Lung (tissue), 13 donors: Measurements from ENCODE around the gene TRIOBP. TPM values are rescaled to one million over a fixed set of nuclear protein-coding genes. Genes with fewer than 3 reads are reported as not detected.

ENCODE experiments used
- ATAC-seq: fragments of 200-7000 bp; cut with Tn5 transposase; one replicate; pipeline ENCODE4 v1.9.1; 2020; ENCODE audit warnings: moderate number of reproducible peaks; ENCODE audit not compliant: insufficient read depth, low FRiP score
- DNase-seq, 3 donors: peaks; one replicate each; pipeline ENCODE4 v3.0.0-alpha.2; 2013 to 2017
- H3K27ac ChIP-seq, 2 donors: one replicate each; pipeline ENCODE4 v1.5.1; 2013; ENCODE audit warnings: mild to moderate bottlenecking in 2 of 2, moderate library complexity in 2 of 2, control low read depth in 1 of 2, inconsistent platforms in 1 of 2, low read depth in 1 of 2, low read length in 1 of 2
- H3K27me3 ChIP-seq, 3 donors: one replicate each; pipeline ENCODE4 v1.5.1; 2013; ENCODE audit warnings: low read length in 2 of 3; ENCODE audit not compliant: control insufficient read depth in 3 of 3, insufficient read depth in 3 of 3
- H3K36me3 ChIP-seq, 4 donors: one replicate each; pipeline ENCODE4 v1.5.1; 2013; ENCODE audit warnings: low read length in 4 of 4, mild to moderate bottlenecking in 1 of 4, moderate library complexity in 1 of 4; ENCODE audit not compliant: control insufficient read depth in 4 of 4, insufficient read depth in 4 of 4
- H3K4me1 ChIP-seq, 5 donors: one replicate each; pipeline ENCODE4 v1.5.1; 2013; ENCODE audit warnings: low read length in 5 of 5, mild to moderate bottlenecking in 2 of 5, moderate library complexity in 1 of 5; ENCODE audit not compliant: control insufficient read depth in 5 of 5, insufficient read depth in 5 of 5
- H3K4me3 ChIP-seq: one replicate; pipeline ENCODE4 v1.5.1; 2013; ENCODE audit warnings: mild to moderate bottlenecking, control low read depth, moderate library complexity
- H3K9ac ChIP-seq, 2 donors: one replicate each; pipeline ENCODE4 v1.5.1; 2013; ENCODE audit warnings: low read length in 2 of 2, control low read depth in 1 of 2; ENCODE audit not compliant: insufficient read depth in 1 of 2
- H3K9me3 ChIP-seq, 4 donors: one replicate each; pipeline ENCODE4 v1.5.1; 2013; ENCODE audit warnings: low read length in 3 of 4, mild to moderate bottlenecking in 1 of 4, moderate library complexity in 1 of 4; ENCODE audit not compliant: control insufficient read depth in 4 of 4, insufficient read depth in 3 of 4
- WGBS, 2 donors: extraction: QIAGEN DNeasy Blood & Tissue Kit; methylation state at CpG; one replicate each; pipeline ENCODE4 v1.1.7; 2013; 5-methylcytosine and 5-hydroxymethylcytosine counted together
- polyA plus RNA-seq, 2 donors: library from polyadenylated mRNA; stranded (reverse); fragments of 200-250 nt; gene quantifications; one replicate each; pipeline ENCODE4 v1.2.1, GENCODE V29; 2013
- small RNA-seq: library from RNA; depleted of rRNA; stranded (forward); fragments of <200 nt; gene quantifications from one replicate; pipeline ENCODE3, GENCODE V24; 2014; ENCODE audit warnings: low replicate concordance
- total RNA-seq, 2 donors: library from RNA; depleted of rRNA in 1 of 2; stranded (reverse); fragments of >200 nt in 1 of 2; gene quantifications; one replicate each; pipeline ENCODE4 v1.2.1, GENCODE V29; 2014 to 2021
- TF ChIP-seq, protein P1 (sequence below): IDR thresholded peaks from 2 replicates; pipeline ENCODE4 v1.5.1; 2012; ENCODE audit warnings: mild to moderate bottlenecking; ENCODE audit errors: control extremely low read depth, extremely low read depth
- donor health status: control.
- donor health status: control.
- donor health status: Bipolar disorder and iron deficiency.
- donor health status: healthy.
- donor health status: DM: yes; HTN: yes; CAD: no.

The TRIOBP gene
- total and polyA plus RNA-seq, 4 donors: 37.1 to 105 (median 85.0) TPM

DNA sequence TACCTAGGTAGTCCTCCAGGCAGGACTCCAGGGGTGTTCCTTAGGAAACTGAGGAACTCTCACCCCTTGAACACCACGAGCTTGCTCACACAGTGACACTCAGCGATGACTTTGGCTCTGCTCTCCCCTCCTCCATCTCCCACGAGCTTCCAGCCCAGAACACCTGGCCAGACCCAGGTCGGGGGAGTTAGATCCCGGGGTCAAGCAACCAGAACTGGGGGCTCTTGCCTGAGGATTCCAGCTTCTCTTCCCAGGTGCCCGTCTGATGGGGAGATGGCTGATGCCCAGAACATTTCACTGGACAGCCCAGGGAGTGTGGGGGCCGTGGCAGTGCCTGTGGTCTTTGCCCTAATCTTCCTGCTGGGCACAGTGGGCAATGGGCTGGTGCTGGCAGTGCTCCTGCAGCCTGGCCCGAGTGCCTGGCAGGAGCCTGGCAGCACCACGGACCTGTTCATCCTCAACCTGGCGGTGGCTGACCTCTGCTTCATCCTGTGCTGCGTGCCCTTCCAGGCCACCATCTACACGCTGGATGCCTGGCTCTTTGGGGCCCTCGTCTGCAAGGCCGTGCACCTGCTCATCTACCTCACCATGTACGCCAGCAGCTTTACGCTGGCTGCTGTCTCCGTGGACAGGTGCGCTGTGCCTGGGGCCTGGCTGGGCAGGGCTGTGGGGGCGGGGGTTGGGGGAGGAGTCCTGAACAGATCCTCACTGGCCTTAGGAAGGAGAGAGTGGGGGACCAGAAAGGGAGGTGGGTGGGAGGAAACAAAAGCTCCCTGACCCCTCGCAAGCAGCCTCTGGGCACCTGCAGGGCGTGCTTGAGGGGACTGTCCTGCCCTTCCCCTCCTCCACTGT is 126.5 kb downstream of the TRIOBP start, which contains the start of gene GALR3:
GALR3 (plus strand) TSS at position 249 of the 852 bp plus-strand sequence; CDS start at position 274, 25 bp downstream.
- Histone ChIP-seq H3K4me1 (peaks cover 0 to 15% (median 7%) of the 10 kb centered on the region in 5 donors), H3K36me3 (no peaks in the 10 kb centered on the region), H3K4me3 (no peak within 1 kb of the TSS), H3K27ac (no peak within 1 kb of the TSS), H3K27me3 (peaks cover 4 to 48% (median 47%) of the 10 kb centered on the region in 3 donors), H3K9ac (no peak within 1 kb of the TSS), H3K9me3 (no peaks in the 10 kb centered on the region)
- ATAC-seq (no peak), DNase-seq (no peak)
- TF ChIP-seq, protein P1, sequence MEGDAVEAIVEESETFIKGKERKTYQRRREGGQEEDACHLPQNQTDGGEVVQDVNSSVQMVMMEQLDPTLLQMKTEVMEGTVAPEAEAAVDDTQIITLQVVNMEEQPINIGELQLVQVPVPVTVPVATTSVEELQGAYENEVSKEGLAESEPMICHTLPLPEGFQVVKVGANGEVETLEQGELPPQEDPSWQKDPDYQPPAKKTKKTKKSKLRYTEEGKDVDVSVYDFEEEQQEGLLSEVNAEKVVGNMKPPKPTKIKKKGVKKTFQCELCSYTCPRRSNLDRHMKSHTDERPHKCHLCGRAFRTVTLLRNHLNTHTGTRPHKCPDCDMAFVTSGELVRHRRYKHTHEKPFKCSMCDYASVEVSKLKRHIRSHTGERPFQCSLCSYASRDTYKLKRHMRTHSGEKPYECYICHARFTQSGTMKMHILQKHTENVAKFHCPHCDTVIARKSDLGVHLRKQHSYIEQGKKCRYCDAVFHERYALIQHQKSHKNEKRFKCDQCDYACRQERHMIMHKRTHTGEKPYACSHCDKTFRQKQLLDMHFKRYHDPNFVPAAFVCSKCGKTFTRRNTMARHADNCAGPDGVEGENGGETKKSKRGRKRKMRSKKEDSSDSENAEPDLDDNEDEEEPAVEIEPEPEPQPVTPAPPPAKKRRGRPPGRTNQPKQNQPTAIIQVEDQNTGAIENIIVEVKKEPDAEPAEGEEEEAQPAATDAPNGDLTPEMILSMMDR: no peak
- 77 to 80% methylated on average over 21 of the region's 21 CpGs for WGBS, 2 donors

DNA sequence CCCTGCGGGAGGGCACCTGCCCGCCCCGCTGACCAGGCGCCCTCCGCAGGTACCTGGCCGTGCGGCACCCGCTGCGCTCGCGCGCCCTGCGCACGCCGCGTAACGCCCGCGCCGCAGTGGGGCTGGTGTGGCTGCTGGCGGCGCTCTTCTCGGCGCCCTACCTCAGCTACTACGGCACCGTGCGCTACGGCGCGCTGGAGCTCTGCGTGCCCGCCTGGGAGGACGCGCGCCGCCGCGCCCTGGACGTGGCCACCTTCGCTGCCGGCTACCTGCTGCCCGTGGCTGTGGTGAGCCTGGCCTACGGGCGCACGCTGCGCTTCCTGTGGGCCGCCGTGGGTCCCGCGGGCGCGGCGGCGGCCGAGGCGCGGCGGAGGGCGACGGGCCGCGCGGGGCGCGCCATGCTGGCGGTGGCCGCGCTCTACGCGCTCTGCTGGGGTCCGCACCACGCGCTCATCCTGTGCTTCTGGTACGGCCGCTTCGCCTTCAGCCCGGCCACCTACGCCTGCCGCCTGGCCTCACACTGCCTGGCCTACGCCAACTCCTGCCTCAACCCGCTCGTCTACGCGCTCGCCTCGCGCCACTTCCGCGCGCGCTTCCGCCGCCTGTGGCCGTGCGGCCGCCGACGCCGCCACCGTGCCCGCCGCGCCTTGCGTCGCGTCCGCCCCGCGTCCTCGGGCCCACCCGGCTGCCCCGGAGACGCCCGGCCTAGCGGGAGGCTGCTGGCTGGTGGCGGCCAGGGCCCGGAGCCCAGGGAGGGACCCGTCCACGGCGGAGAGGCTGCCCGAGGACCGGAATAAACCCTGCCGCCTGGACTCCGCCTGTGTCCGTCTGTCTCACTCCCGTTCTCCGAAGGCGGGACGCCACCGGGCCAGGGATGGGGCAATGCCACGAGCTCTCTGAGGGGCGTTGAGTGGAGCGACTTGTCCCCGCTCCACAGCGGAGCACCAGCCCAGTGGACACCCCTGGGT is 128.1 kb downstream of the TRIOBP start:
- peak overlapping the region; percentile 53 for H3K4me3 ChIP-seq
- peaks cover 0 to 6% (median 0%) of the 10 kb centered on the region in 5 donors for H3K4me1 ChIP-seq
- H3K9ac ChIP-seq: no peak overlapping the region
- 7 to 9% methylated on average over 113 to 135 of the region's 135 CpGs for WGBS, 2 donors
- H3K27me3 ChIP-seq: peaks cover 4 to 38% (median 38%) of the 10 kb centered on the region in 3 donors
- peaks cover 0 to 8% (median 0%) of the 10 kb centered on the region in 4 donors for H3K36me3 ChIP-seq
- ATAC-seq (no peak), DNase-seq (peak in 2 of 3 donors; percentile 22 to 39)
- TF ChIP-seq, protein P1: no peak
- H3K9me3 ChIP-seq: no peaks in the 10 kb centered on the region
- H3K27ac ChIP-seq: no peak overlapping the region

Small RNA genes lying within 50 kb of the gene (small RNA-seq; reads per million reads assigned to genes)
- not detected for gene RN7SL385P

Other genes with a start within 250 kb of the TRIOBP start
- 10 to 100 TPM; 16.9 to 45.2 TPM for gene MFNG, start 210.7 kb upstream of the TRIOBP start, total RNA-seq
- gene MFNG, start 210.7 kb upstream of the TRIOBP start, polyA plus RNA-seq: 10 to 100 TPM; 14.3 to 46.7 TPM
- 10 to 100 TPM; 12.0 to 16.3 TPM for gene CARD10, start 177.6 kb upstream of the TRIOBP start, total RNA-seq
- 1 to 10 TPM; 6.8 to 8.4 TPM for gene CARD10, start 177.6 kb upstream of the TRIOBP start, polyA plus RNA-seq
- 10 to 100 TPM; 23.9 to 77.0 TPM for gene CDC42EP1, start 136.6 kb upstream of the TRIOBP start, total RNA-seq
- gene CDC42EP1, start 136.6 kb upstream of the TRIOBP start, polyA plus RNA-seq: 10 to 100 TPM; 39.8 to 64.1 TPM
- gene LGALS2, start 117.0 kb upstream of the TRIOBP start, total RNA-seq: 1 to 10 TPM in 1 of 2 donors, under 1 TPM in 1; 0.89 to 3.1 TPM
- gene LGALS2, start 117.0 kb upstream of the TRIOBP start, polyA plus RNA-seq: 1 to 10 TPM; 2.4 to 4.3 TPM
- gene GGA1, start 88.2 kb upstream of the TRIOBP start, total RNA-seq: 10 to 100 TPM; 62.1 to 72.4 TPM
- gene GGA1, start 88.2 kb upstream of the TRIOBP start, polyA plus RNA-seq: 10 to 100 TPM; 51.5 to 53.0 TPM
- gene SH3BP1, start 57.4 kb upstream of the TRIOBP start, total RNA-seq: 10 to 100 TPM; 14.8 to 20.2 TPM
- gene SH3BP1, start 57.4 kb upstream of the TRIOBP start, polyA plus RNA-seq: 10 to 100 TPM; 15.9 to 20.0 TPM
- gene PDXP, start 38.3 kb upstream of the TRIOBP start, total RNA-seq: 1 to 10 TPM; 5.7 to 7.4 TPM
- 1 to 10 TPM; 4.4 to 7.3 TPM for gene PDXP, start 38.3 kb upstream of the TRIOBP start, polyA plus RNA-seq
- 100 to 1,000 TPM; 347 to 797 TPM for gene LGALS1, start 21.4 kb upstream of the TRIOBP start, total RNA-seq
- 1,000 to 10,000 TPM; 1,097 to 1,622 TPM for gene LGALS1, start 21.4 kb upstream of the TRIOBP start, polyA plus RNA-seq
- gene NOL12, start 10.7 kb upstream of the TRIOBP start, total RNA-seq: 10 to 100 TPM; 14.5 to 27.4 TPM
- 10 to 100 TPM; 31.5 to 37.0 TPM for gene NOL12, start 10.7 kb upstream of the TRIOBP start, polyA plus RNA-seq
- gene GCAT, start 110.9 kb downstream of the TRIOBP start, total RNA-seq: 10 to 100 TPM; 11.7 to 17.2 TPM
- 10 to 100 TPM in 1 of 2 donors, 1 to 10 TPM in 1; 9.3 to 31.1 TPM for gene GCAT, start 110.9 kb downstream of the TRIOBP start, polyA plus RNA-seq
- gene GALR3, start 126.3 kb downstream of the TRIOBP start, total RNA-seq: not detected
- not detected for gene GALR3, start 126.3 kb downstream of the TRIOBP start, polyA plus RNA-seq
- 10 to 100 TPM; 19.8 to 31.8 TPM for gene ANKRD54, start 147.3 kb downstream of the TRIOBP start, total RNA-seq
- 10 to 100 TPM; 19.3 to 20.2 TPM for gene ANKRD54, start 147.3 kb downstream of the TRIOBP start, polyA plus RNA-seq
- 100 to 1,000 TPM; 281 to 420 TPM for gene EIF3L, start 152.4 kb downstream of the TRIOBP start, total RNA-seq
- 100 to 1,000 TPM; 175 to 224 TPM for gene EIF3L, start 152.4 kb downstream of the TRIOBP start, polyA plus RNA-seq
- gene MICALL1, start 209.2 kb downstream of the TRIOBP start, total RNA-seq: 10 to 100 TPM; 15.4 to 29.1 TPM
- gene MICALL1, start 209.2 kb downstream of the TRIOBP start, polyA plus RNA-seq: 10 to 100 TPM; 12.9 to 19.6 TPM